ENCODE measurements around the gene WASL. TPM values are rescaled to one million over a fixed set of nuclear protein-coding genes. Genes with fewer than 3 reads are reported as not detected.

WASL gene
- polyA plus RNA-seq, 1 donor (not counting 4 experiments of a cell fraction or from before 2014, with no cell fraction given), result 17.5 TPM

GRCh38 chr7:123652406-123652805 is 96.4 kb downstream of the WASL start:
- no peak for FAIRE-seq
- dilution Hi-C loops (cut with MboI; ENCODE audit: extremely low pct_ligation_motif_present, low sequenced_read_pairs), result no loop called here
- no peak overlapping the region for H3K27ac ChIP-seq (ENCODE audit: control insufficient read depth, insufficient read depth, low read length)
- TF ChIP-seq CTCF (optimal IDR thresholded peaks at IDR 0.05 in 1 of 3, IDR thresholded peaks at IDR 0.05 in 1 of 3, conservative IDR thresholded peaks at IDR 0.05 in 1 of 3; ENCODE audit: extremely low read depth in 1 of 3, insufficient read depth in 2 of 3, low read length in 3 of 3), result no peak
- TF ChIP-seq EZH2 (IDR thresholded peaks at IDR 0.05; ENCODE audit: low read length), result no peak
- no peaks in the 10 kb centered on the region for H3K36me3 ChIP-seq (ENCODE audit: control insufficient read depth in 2 of 2, extremely low read depth in 1 of 2, insufficient read depth in 2 of 2, low read length in 2 of 2)
- H3K27me3 ChIP-seq (ENCODE audit: control insufficient read depth, extremely low read depth, insufficient read depth, low read length), result no peaks in the 10 kb centered on the region
- H2AFZ ChIP-seq (ENCODE audit: control insufficient read depth, low read length), result no peak overlapping the region
- H3K79me2 ChIP-seq (ENCODE audit: control insufficient read depth, insufficient read depth, low read length), result no peaks in the 10 kb centered on the region
- DNase-seq (ENCODE audit: low read depth, low spot score), result no peak
- H3K9ac ChIP-seq (ENCODE audit: control insufficient read depth, extremely low read depth, insufficient read depth, low read length), result no peak overlapping the region
- H3K9me3 ChIP-seq (ENCODE audit: control insufficient read depth, low read depth, low read length), result no peaks in the 10 kb centered on the region
- no peaks in the 10 kb centered on the region for H3K9me1 ChIP-seq (ENCODE audit: control insufficient read depth, extremely low read depth, insufficient read depth, low read length)
- H4K20me1 ChIP-seq (ENCODE audit: control insufficient read depth, extremely low read depth, insufficient read depth, low read length), result no peaks in the 10 kb centered on the region
- no peak overlapping the region for H3K4me3 ChIP-seq (ENCODE audit: control insufficient read depth in 2 of 3, extremely low read depth in 1 of 3, insufficient read depth in 2 of 3, low read depth in 1 of 3, low read length in 3 of 3)
- peaks cover 7% of the 10 kb centered on the region for H3K4me1 ChIP-seq (ENCODE audit: control insufficient read depth, extremely low read depth, insufficient read depth, low read length)
- H3K4me2 ChIP-seq (ENCODE audit: control insufficient read depth, extremely low read depth, insufficient read depth, low read depth, low read length), result no peak overlapping the region

- H3K4me3 ChIP-seq (ENCODE audit: control insufficient read depth in 2 of 3, extremely low read depth in 1 of 3, insufficient read depth in 2 of 3, low read depth in 1 of 3, low read length in 3 of 3), result no peak overlapping the region
- dilution Hi-C loops (cut with MboI; ENCODE audit: extremely low pct_ligation_motif_present, low sequenced_read_pairs), result no loop called here
- H3K36me3 ChIP-seq (ENCODE audit: control insufficient read depth in 2 of 2, extremely low read depth in 1 of 2, insufficient read depth in 2 of 2, low read length in 2 of 2), result no peaks in the 10 kb centered on the region
- no peak for FAIRE-seq
- TF ChIP-seq EZH2 (IDR thresholded peaks at IDR 0.05; ENCODE audit: low read length) (no peak), CTCF (optimal IDR thresholded peaks at IDR 0.05 in 1 of 3, IDR thresholded peaks at IDR 0.05 in 1 of 3, conservative IDR thresholded peaks at IDR 0.05 in 1 of 3; ENCODE audit: extremely low read depth in 1 of 3, insufficient read depth in 2 of 3, low read length in 3 of 3) (no peak)
- H3K4me1 ChIP-seq (ENCODE audit: control insufficient read depth, extremely low read depth, insufficient read depth, low read length), result peaks cover 11% of the 10 kb centered on the region
- no peaks in the 10 kb centered on the region for H3K9me1 ChIP-seq (ENCODE audit: control insufficient read depth, extremely low read depth, insufficient read depth, low read length)
- no peak for DNase-seq (ENCODE audit: low read depth, low spot score)
- H3K9ac ChIP-seq (ENCODE audit: control insufficient read depth, extremely low read depth, insufficient read depth, low read length), result no peak overlapping the region
- no peak overlapping the region for H3K27ac ChIP-seq (ENCODE audit: control insufficient read depth, insufficient read depth, low read length)
- H3K27me3 ChIP-seq (ENCODE audit: control insufficient read depth, extremely low read depth, insufficient read depth, low read length), result no peaks in the 10 kb centered on the region
- no peak overlapping the region for H2AFZ ChIP-seq (ENCODE audit: control insufficient read depth, low read length)
- no peak overlapping the region for H3K4me2 ChIP-seq (ENCODE audit: control insufficient read depth, extremely low read depth, insufficient read depth, low read depth, low read length)
- no peaks in the 10 kb centered on the region for H4K20me1 ChIP-seq (ENCODE audit: control insufficient read depth, extremely low read depth, insufficient read depth, low read length)
- no peaks in the 10 kb centered on the region for H3K79me2 ChIP-seq (ENCODE audit: control insufficient read depth, insufficient read depth, low read length)
- no peaks in the 10 kb centered on the region for H3K9me3 ChIP-seq (ENCODE audit: control insufficient read depth, low read depth, low read length)
These were observed 98.2 kb downstream of the WASL start for GRCh38 chr7:123650595-123650994.
